ENCODE measurements around the gene PIEZO2.

PIEZO2 gene

DNA sequence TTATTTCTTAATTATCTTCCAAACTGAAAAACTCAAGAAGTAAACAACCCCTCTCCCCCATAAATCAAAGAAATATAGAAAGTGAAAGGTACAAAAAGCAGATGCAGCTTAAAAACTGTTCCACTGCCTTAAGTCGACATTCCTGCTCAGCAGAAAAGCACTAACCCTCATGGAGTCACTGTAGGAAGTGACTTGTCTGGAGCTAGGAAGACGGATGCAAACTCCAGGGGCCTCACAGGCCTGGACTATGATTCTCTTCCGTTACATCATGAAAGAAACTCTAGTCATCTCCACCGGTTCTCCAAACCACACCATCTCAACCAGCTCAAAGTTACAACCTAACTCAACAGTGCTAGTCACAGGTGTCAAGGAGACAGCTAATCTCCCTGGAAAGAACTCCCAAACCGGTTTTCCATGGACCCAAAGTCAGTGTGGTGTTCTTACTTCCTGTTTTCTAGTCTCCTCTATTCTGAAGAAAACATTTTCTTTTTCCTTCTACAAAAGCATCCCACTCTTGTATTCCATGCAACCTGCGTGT lies 128.4 kb downstream of the PIEZO2 start:
- Histone ChIP-seq H3K27me3 (ENCODE audit: insufficient read depth, low read length) (no peaks in the 10 kb centered on the region), H3K9me3 (ENCODE audit: insufficient read depth, low read depth, low read length) (no peaks in the 10 kb centered on the region), H3K36me3 (ENCODE audit: insufficient read depth, low read depth, low read length) (no peaks in the 10 kb centered on the region), H3K27ac (ENCODE audit: low read length) (no peak overlapping the region), H3K4me3 (ENCODE audit: low read length) (no peak overlapping the region), H3K4me1 (ENCODE audit: insufficient read depth, low read length) (peaks cover 13% of the 10 kb centered on the region; the same call in 1 of the 2 replicates), H3K9ac (ENCODE audit: low read depth, low read length) (no peak overlapping the region)

DNA sequence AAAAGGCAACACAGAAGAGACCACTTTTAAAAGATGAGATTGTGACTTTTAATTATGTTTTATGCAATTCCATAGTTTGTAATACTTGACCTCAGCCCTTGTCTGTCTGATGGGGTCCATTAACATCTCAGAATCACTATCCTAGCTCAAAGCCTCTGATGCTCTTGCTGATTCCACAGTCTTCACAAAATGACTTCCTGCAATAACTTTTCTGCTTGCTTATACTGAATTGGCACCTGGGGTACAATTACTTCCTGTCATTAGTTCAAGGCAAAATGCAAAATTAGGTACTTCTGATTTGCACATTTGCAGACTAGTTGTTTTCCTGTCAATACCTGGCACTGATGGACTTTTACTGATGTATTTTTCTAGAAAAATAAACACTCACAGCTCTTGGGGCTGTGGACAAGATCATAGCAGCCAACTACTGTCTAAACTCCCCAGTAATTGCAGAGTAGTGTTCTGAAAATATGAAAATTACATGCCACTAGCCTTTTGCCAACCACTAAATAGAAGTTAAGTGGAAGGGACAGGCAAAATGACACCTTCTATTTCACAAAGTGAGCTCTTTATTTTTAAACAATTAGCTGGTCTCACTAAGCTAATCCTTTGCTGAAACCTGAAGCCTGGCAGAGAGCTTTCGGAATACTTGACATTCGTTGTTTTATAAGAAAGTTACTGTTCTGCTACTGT lies 129.1 kb downstream of the PIEZO2 start:
- H3K27ac ChIP-seq (ENCODE audit: low read length), result no peak overlapping the region
- no peaks in the 10 kb centered on the region for H3K27me3 ChIP-seq (ENCODE audit: insufficient read depth, low read length)
- peaks cover 18% of the 10 kb centered on the region; the same call in 1 of the 2 replicates for H3K4me1 ChIP-seq (ENCODE audit: insufficient read depth, low read length)
- H3K4me3 ChIP-seq (ENCODE audit: low read length), result no peak overlapping the region
- H3K9ac ChIP-seq (ENCODE audit: low read depth, low read length), result no peak overlapping the region
- no peaks in the 10 kb centered on the region for H3K9me3 ChIP-seq (ENCODE audit: insufficient read depth, low read depth, low read length)
- no peaks in the 10 kb centered on the region for H3K36me3 ChIP-seq (ENCODE audit: insufficient read depth, low read depth, low read length)

DNA sequence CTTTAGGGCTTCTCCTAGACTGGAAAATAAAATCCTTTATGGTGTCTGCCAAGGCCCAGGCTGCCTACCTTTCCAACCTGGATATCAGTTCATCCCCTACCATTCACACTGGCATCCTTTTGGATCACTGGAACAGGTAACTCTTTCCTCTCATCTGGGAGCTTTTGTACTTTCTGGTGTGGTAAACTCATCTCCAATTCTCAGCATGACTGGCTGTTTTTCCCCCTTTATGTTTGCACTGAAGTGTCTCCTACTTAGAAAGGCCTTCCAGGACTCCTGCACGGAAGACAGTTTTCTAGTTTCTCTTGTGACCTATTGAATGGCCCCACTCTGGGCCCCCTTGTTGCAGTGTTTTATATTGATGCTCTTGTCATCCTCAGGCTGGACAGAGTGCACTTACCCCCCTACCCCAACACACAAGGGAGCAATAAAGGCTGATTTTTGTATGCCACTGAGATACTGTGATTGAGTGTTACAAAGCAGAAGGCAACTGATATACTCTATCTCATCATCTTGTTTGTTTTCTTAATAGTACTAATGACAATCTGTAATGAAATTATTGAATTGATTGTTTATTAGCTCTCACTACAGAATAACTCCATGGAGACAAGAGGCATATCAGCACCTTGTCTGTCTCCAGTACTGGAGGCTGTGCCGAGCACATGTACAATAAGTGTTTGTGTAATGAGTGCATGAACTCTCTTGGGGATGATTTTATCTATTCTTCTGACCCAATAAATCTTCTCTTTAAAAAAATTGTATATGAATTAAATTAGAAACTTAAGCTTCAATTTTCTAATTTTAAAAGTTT lies 129.9 kb downstream of the PIEZO2 start:
- no peak overlapping the region for H3K27ac ChIP-seq (ENCODE audit: low read length)
- H3K4me3 ChIP-seq (ENCODE audit: low read length), result no peak overlapping the region
- H3K9ac ChIP-seq (ENCODE audit: low read depth, low read length), result no peak overlapping the region
- H3K9me3 ChIP-seq (ENCODE audit: insufficient read depth, low read depth, low read length), result no peaks in the 10 kb centered on the region
- no peaks in the 10 kb centered on the region for H3K36me3 ChIP-seq (ENCODE audit: insufficient read depth, low read depth, low read length)
- no peaks in the 10 kb centered on the region for H3K27me3 ChIP-seq (ENCODE audit: insufficient read depth, low read length)
- H3K4me1 ChIP-seq (ENCODE audit: insufficient read depth, low read length), result peaks cover 18% of the 10 kb centered on the region; the same call in 1 of the 2 replicates

DNA sequence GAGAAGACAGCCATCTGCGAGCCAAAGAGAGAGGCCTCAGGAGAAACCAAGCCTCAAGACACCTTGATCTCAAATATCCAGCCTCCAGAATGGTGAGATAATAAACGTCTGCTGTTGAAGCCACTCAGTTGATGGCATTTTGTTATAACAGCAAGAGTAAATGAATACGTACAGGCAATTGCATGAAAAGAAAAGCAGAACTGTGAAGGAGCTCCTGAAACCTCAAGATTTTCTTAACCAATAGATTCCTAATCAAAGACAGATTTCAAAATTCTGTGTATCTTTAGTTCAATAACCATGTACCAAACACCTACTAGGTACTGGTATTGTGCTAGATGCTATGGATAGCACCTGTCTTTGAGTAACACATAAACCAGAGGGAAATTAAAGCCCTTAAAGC lies 139.5 kb downstream of the PIEZO2 start:
- H3K9ac ChIP-seq (ENCODE audit: low read depth, low read length), result no peak overlapping the region
- H3K4me1 ChIP-seq (ENCODE audit: insufficient read depth, low read length), result no peaks in the 10 kb centered on the region
- no peak overlapping the region for H3K4me3 ChIP-seq (ENCODE audit: low read length)
- H3K9me3 ChIP-seq (ENCODE audit: insufficient read depth, low read depth, low read length), result no peaks in the 10 kb centered on the region
- H3K36me3 ChIP-seq (ENCODE audit: insufficient read depth, low read depth, low read length), result no peaks in the 10 kb centered on the region
- no peak overlapping the region for H3K27ac ChIP-seq (ENCODE audit: low read length)
- H3K27me3 ChIP-seq (ENCODE audit: insufficient read depth, low read length), result no peaks in the 10 kb centered on the region

DNA sequence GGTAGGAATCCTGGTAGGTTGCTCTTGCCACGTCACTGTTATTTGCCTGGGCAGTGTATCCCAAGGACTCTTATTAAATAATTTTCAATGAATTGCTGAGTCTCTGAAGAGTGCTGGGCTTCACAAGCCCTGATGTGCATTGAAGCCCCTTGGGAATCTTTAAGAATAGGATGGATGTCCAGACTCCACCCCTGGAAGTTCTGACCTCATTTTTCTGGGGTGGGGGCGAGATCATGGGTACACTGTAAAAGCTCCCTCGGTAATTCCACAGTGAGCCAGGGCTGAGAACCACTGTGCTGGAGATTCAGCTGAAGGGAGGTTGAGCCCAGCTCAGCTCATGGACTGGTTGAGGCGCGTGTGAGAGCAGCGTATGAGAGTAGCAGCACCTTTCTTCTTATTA lies 140.2 kb downstream of the PIEZO2 start:
- H3K9me3 ChIP-seq (ENCODE audit: insufficient read depth, low read depth, low read length), result no peaks in the 10 kb centered on the region
- no peak overlapping the region for H3K27ac ChIP-seq (ENCODE audit: low read length)
- no peak overlapping the region for H3K9ac ChIP-seq (ENCODE audit: low read depth, low read length)
- no peaks in the 10 kb centered on the region for H3K4me1 ChIP-seq (ENCODE audit: insufficient read depth, low read length)
- H3K36me3 ChIP-seq (ENCODE audit: insufficient read depth, low read depth, low read length), result no peaks in the 10 kb centered on the region
- no peak overlapping the region for H3K4me3 ChIP-seq (ENCODE audit: low read length)
- no peaks in the 10 kb centered on the region for H3K27me3 ChIP-seq (ENCODE audit: insufficient read depth, low read length)

DNA sequence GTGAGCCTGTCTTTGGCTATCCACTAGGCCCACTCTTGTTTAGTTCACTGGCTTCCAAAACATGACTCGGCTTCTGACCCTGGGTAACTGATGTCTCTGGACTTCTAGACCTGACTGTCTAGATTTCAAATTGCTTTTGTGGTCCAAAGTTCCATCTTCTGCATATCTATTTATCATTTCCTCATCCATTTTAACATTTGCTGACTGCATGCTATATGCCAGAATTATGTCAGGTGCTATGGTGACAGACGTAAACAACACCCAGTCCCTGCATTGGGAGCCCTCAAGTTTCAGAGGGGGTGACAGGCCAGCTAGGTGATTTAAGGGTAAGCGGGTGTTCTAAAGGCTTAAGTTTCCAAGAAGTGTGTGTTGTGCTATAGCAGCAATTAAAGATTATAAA lies 140.9 kb downstream of the PIEZO2 start:
- H3K4me1 ChIP-seq (ENCODE audit: insufficient read depth, low read length), result no peaks in the 10 kb centered on the region
- no peaks in the 10 kb centered on the region for H3K9me3 ChIP-seq (ENCODE audit: insufficient read depth, low read depth, low read length)
- no peaks in the 10 kb centered on the region for H3K27me3 ChIP-seq (ENCODE audit: insufficient read depth, low read length)

DNA sequence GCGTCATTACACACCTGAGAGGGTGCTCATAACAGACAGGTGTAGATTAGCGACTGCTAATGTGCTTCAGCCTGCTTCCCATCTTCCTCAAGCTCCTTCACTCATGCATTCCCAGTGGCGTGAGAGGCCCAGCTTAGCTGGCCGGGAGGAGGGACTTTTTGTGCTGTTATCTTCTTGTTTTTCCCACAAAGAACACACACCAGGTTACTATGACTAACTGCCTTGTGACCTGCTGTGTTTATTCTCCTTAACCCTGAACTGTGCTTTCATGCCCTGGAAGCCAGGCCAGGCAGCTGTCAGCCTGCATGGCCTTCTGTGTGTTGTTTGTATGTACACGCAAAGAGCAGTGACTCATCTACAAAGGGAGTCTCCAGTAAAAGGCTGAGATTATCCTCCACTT lies 143.8 kb downstream of the PIEZO2 start:
- H3K36me3 ChIP-seq (ENCODE audit: insufficient read depth, low read depth, low read length), result no peaks in the 10 kb centered on the region
- H3K4me3 ChIP-seq (ENCODE audit: low read length), result no peak overlapping the region
- H3K27ac ChIP-seq (ENCODE audit: low read length), result no peak overlapping the region
- H3K9ac ChIP-seq (ENCODE audit: low read depth, low read length), result no peak overlapping the region
- H3K4me1 ChIP-seq (ENCODE audit: insufficient read depth, low read length), result no peaks in the 10 kb centered on the region
- H3K27me3 ChIP-seq (ENCODE audit: insufficient read depth, low read length), result no peaks in the 10 kb centered on the region
- H3K9me3 ChIP-seq (ENCODE audit: insufficient read depth, low read depth, low read length), result no peaks in the 10 kb centered on the region

More for the DNA sequence above, 140.9 kb downstream of the PIEZO2 start:
- Histone ChIP-seq H3K9ac (ENCODE audit: low read depth, low read length) (no peak overlapping the region), H3K4me3 (ENCODE audit: low read length) (no peak overlapping the region), H3K36me3 (ENCODE audit: insufficient read depth, low read depth, low read length) (no peaks in the 10 kb centered on the region), H3K27ac (ENCODE audit: low read length) (no peak overlapping the region)

DNA sequence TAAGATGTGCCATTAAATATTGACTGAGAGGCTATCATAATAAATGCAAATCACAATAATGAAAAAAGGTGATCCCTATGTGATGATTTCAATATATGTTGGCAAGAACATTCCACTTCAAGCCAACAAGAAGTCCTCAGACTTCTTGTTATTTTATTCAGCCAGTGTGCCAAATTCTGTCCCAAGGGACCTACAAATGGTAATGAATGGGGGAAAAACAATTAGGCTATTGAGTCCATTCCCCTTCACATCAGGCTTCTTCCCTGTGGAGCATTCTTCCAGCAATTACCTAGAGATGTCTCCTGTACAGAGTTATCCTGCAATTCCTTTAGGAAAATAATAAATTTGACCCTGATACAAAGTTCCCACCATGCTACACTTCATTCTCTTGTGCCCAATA lies 144.4 kb downstream of the PIEZO2 start:
- no peaks in the 10 kb centered on the region for H3K27me3 ChIP-seq (ENCODE audit: insufficient read depth, low read length)
- H3K27ac ChIP-seq (ENCODE audit: low read length), result no peak overlapping the region
- H3K9ac ChIP-seq (ENCODE audit: low read depth, low read length), result no peak overlapping the region
- H3K4me3 ChIP-seq (ENCODE audit: low read length), result no peak overlapping the region
- no peaks in the 10 kb centered on the region for H3K4me1 ChIP-seq (ENCODE audit: insufficient read depth, low read length)
- H3K36me3 ChIP-seq (ENCODE audit: insufficient read depth, low read depth, low read length), result no peaks in the 10 kb centered on the region
- no peaks in the 10 kb centered on the region for H3K9me3 ChIP-seq (ENCODE audit: insufficient read depth, low read depth, low read length)

DNA sequence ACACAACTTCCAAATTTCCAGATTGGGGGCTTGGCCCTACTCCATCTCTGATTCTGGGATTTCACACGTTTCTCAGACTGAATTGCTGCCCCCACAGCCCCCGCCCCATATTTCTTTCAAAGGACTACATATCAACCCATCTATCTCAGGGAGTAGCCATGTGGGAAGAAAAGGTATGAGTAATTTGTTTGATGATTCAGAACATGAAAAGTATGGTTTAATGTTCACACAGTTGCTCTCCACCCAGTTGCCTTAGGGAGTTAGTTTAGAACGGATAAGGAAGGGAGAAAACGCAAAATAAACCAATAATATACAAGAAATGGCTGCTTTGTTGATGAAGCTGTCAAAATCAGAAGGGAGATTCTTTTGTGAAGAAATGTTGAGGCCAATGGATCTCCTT lies 145.1 kb downstream of the PIEZO2 start:
- Histone ChIP-seq H3K36me3 (ENCODE audit: insufficient read depth, low read depth, low read length) (no peaks in the 10 kb centered on the region), H3K27ac (ENCODE audit: low read length) (no peak overlapping the region), H3K4me1 (ENCODE audit: insufficient read depth, low read length) (no peaks in the 10 kb centered on the region)

DNA sequence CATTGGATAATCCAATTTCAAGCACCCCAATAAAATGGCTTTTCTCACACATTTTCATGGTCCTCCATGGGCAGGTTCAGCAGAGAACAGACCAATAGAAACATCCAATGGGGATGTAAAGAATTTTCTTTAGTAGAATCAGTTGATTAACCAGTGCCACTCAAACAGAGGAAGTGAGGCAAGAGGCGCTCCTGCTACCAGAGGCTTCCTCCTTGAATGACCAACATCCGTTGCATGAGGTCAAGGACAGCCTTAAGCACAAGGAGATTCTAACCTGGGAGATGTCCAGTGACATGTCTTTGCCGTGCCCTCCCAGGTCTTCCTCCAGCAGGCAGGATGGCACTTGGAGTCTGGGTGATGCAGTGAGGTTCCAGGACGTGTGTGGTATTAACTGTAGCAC lies 146.6 kb downstream of the PIEZO2 start:
- no peaks in the 10 kb centered on the region for H3K36me3 ChIP-seq (ENCODE audit: insufficient read depth, low read depth, low read length)
- no peaks in the 10 kb centered on the region for H3K27me3 ChIP-seq (ENCODE audit: insufficient read depth, low read length)
- H3K9ac ChIP-seq (ENCODE audit: low read depth, low read length), result no peak overlapping the region
- H3K4me1 ChIP-seq (ENCODE audit: insufficient read depth, low read length), result no peaks in the 10 kb centered on the region
- no peak overlapping the region for H3K27ac ChIP-seq (ENCODE audit: low read length)
- no peak overlapping the region for H3K4me3 ChIP-seq (ENCODE audit: low read length)
- 0 out of 2 replicates have a peak, but pooled peaks cover 5% of the 10 kb centered on the region for H3K9me3 ChIP-seq (ENCODE audit: insufficient read depth, low read depth, low read length)

More for the DNA sequence above, 145.1 kb downstream of the PIEZO2 start:
- no peak overlapping the region for H3K9ac ChIP-seq (ENCODE audit: low read depth, low read length)
- H3K27me3 ChIP-seq (ENCODE audit: insufficient read depth, low read length), result no peaks in the 10 kb centered on the region
- H3K4me3 ChIP-seq (ENCODE audit: low read length), result no peak overlapping the region
- H3K9me3 ChIP-seq (ENCODE audit: insufficient read depth, low read depth, low read length), result no peaks in the 10 kb centered on the region

DNA sequence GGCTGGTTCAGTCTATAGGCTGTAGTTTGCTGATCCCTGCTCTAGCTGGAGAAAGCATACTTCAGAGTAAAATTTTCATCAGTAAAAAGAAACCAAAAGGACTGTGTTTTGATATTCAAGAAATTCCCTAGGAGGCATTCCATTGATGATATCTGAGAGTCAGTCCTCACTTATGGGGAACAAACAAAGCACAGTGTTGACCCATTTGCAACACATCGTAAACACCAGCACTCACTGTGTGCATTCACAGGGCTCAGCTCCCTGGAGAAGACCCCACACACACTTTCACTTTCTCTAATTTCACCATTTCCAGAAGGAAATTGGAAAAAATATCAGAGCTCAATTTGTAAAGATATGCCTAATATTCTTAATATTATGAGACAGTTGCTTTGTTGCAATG lies 147.1 kb downstream of the PIEZO2 start:
- H3K4me3 ChIP-seq (ENCODE audit: low read length), result no peak overlapping the region
- no peaks in the 10 kb centered on the region for H3K4me1 ChIP-seq (ENCODE audit: insufficient read depth, low read length)
- H3K9me3 ChIP-seq (ENCODE audit: insufficient read depth, low read depth, low read length), result 0 out of 2 replicates have a peak, but pooled peaks cover 5% of the 10 kb centered on the region
- no peaks in the 10 kb centered on the region for H3K36me3 ChIP-seq (ENCODE audit: insufficient read depth, low read depth, low read length)
- no peaks in the 10 kb centered on the region for H3K27me3 ChIP-seq (ENCODE audit: insufficient read depth, low read length)
- H3K27ac ChIP-seq (ENCODE audit: low read length), result no peak overlapping the region
- H3K9ac ChIP-seq (ENCODE audit: low read depth, low read length), result no peak overlapping the region

DNA sequence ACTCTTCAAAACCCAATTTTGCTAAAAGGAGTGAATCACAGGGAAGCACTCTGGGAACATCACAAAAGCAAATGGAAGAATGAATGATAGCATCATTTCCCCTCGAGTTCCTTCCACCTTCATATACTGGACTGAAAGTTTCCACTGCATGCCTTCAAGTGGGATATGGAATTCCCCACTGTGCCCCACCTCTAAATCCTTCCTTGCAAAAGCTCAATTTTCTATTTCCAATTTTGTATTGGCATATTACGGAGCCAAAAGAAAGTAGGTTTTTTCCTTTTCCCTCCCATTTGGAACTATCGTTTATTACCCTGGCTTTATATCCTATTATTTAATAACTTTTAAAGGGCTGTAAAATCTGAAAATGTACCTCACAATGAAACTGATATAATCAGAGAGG lies 149.3 kb downstream of the PIEZO2 start:
- H3K36me3 ChIP-seq (ENCODE audit: insufficient read depth, low read depth, low read length), result no peaks in the 10 kb centered on the region
- H3K4me3 ChIP-seq (ENCODE audit: low read length), result no peak overlapping the region
- no peaks in the 10 kb centered on the region for H3K4me1 ChIP-seq (ENCODE audit: insufficient read depth, low read length)
- no peaks in the 10 kb centered on the region for H3K27me3 ChIP-seq (ENCODE audit: insufficient read depth, low read length)
- H3K9me3 ChIP-seq (ENCODE audit: insufficient read depth, low read depth, low read length), result 0 out of 2 replicates have a peak, but pooled peaks cover 5% of the 10 kb centered on the region
- H3K9ac ChIP-seq (ENCODE audit: low read depth, low read length), result no peak overlapping the region
- H3K27ac ChIP-seq (ENCODE audit: low read length), result no peak overlapping the region

Measured in iPS-20b (cell line).